ENCODE measurements around the gene LRRC73.
"Not testable (repeated sequence)": the region's sequence is repeated elsewhere in the genome, so short reads cannot be mapped to it uniquely, and the experiment has no call there.

The LRRC73 gene

GRCh38 chr6:43502666-43503065 lies 7.5 kb downstream of the LRRC73 start:
- TF ChIP-seq CTCF (IDR thresholded peaks at IDR 0.05; ENCODE audit: low read depth, low read length), result no peak

GRCh38 chr6:43500921-43501320 lies 9.2 kb downstream of the LRRC73 start:
- DNase-seq (ENCODE audit: extremely low read depth, low read depth), result no peak
- no peak for TF ChIP-seq CTCF (IDR thresholded peaks at IDR 0.05; ENCODE audit: low read depth, low read length)

More at GRCh38 chr6:43502666-43503065, 7.5 kb downstream of the LRRC73 start:
- no peak for DNase-seq (ENCODE audit: extremely low read depth, low read depth)

- DNase-seq (ENCODE audit: extremely low read depth, low read depth), result no peak
- TF ChIP-seq CTCF (IDR thresholded peaks at IDR 0.05; ENCODE audit: low read depth, low read length), result no peak
These were observed 10.9 kb downstream of the LRRC73 start for GRCh38 chr6:43499028-43499815.

GRCh38 chr6:43498291-43498690 lies 11.9 kb downstream of the LRRC73 start:
- DNase-seq (ENCODE audit: extremely low read depth, low read depth), result not testable (repeated sequence)

GRCh38 chr6:43497689-43498088 lies 12.5 kb downstream of the LRRC73 start:
- DNase-seq (ENCODE audit: extremely low read depth, low read depth), result no peak
- no peak for TF ChIP-seq CTCF (IDR thresholded peaks at IDR 0.05; ENCODE audit: low read depth, low read length)

GRCh38 chr6:43497129-43497396 lies 13.1 kb downstream of the LRRC73 start:
- DNase-seq (ENCODE audit: extremely low read depth, low read depth), result no peak
- TF ChIP-seq CTCF (IDR thresholded peaks at IDR 0.05; ENCODE audit: low read depth, low read length), result no peak

- peak; percentile 62 for TF ChIP-seq CTCF (IDR thresholded peaks at IDR 0.05; ENCODE audit: low read depth, low read length)
- DNase-seq (ENCODE audit: extremely low read depth, low read depth), result no peak
These were observed 13.6 kb downstream of the LRRC73 start for GRCh38 chr6:43496370-43497128.

All from AG09319 (cell line).